GM12891 (cell line): ENCODE data around the gene TAF6L.

Experiments used
- POLR2A ChIP-seq: IDR thresholded peaks from 2 replicates; pipeline ENCODE4 v1.6.1; 2011; ENCODE audit warnings: low read depth, low read length, control low read depth
- POLR2AphosphoS5 ChIP-seq: IDR thresholded peaks from 2 replicates; pipeline ENCODE4 v1.6.1; 2011; ENCODE audit warnings: low read depth, low read length, control low read depth
- TAF1 ChIP-seq: IDR thresholded peaks from 2 replicates; pipeline ENCODE4 v1.6.1; 2011; ENCODE audit warnings: low read depth, low read length, control low read depth

DNA sequence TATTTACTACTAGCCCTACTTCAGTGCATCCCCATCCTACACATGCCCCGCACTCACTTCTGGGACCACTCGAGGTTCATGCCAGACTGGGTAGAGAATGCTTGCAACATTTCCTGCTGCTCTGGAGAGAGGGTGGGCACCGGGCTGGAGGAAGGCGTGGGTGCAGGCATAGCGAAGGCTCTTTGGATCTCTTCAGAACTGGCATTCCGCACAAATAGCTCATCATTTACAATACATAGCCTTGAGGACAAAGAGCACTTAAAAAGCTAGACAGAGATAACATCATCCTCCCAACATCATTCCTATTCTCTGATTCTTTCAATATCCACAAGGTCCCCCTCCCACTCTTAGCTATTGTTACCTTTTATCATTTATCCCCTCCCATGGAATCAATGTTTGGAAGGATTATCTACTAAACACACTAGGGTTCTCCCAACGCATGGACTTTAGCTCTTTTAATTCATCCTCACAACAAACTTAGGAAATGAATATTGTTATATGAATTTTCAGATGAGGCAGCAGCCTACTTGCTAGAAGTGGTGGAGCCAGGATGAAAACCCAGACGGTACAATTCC lies 23.1 kb downstream of the TAF6L start:
- no peak for TF ChIP-seq POLR2A
- no peak for TF ChIP-seq TAF1
- TF ChIP-seq POLR2AphosphoS5 = no peak
